Measurements from ENCODE around the gene KIAA1217. TPM values are rescaled to one million over a fixed set of nuclear protein-coding genes. Genes with fewer than 3 reads are reported as not detected.

KIAA1217 gene
- total and polyA plus RNA-seq, 9 of the 15 experiments (the other 6 are each of a cell fraction or from before 2014, with no cell fraction given), result 0.04 TPM; not detected in 8

- TF ChIP-seq CREB5 (CRISPR knock-in tag; IDR thresholded peaks at IDR 0.05), result no peak
- no peak for TF ChIP-seq CHAMP1 (IDR thresholded peaks at IDR 0.05)
Measured at GRCh38 chr10:24382596-24382978, 173.6 kb downstream of the KIAA1217 start (continued).

GRCh38 chr10:24382979-24383663 lies 174.2 kb downstream of the KIAA1217 start:
- DNase-seq (ENCODE audit: extremely low read depth in 1 of 4, low spot score in 3 of 4), result no peak
- peak; percentile 35 for ATAC-seq
- TF ChIP-seq ZNF77 (CRISPR knock-in tag; IDR thresholded peaks at IDR 0.05) (no peak), GABPA (tag; conservative IDR thresholded peaks at IDR 0.05; ENCODE audit: low read depth) (no peak), RFX5 (IDR thresholded peaks at IDR 0.05; ENCODE audit: low read depth, low read length) (no peak), ZC3H8 (IDR thresholded peaks at IDR 0.05) (no peak), KAT7 (CRISPR knock-in tag; IDR thresholded peaks at IDR 0.05; ENCODE audit: borderline replicate concordance) (no peak), BRD4 (IDR thresholded peaks at IDR 0.05) (no peak), TAF1 (IDR thresholded peaks at IDR 0.05; ENCODE audit: control insufficient read depth, extremely low read depth, insufficient read depth, low read length, severe bottlenecking) (no peak)
- Histone ChIP-seq H2AFZ (ENCODE audit: low read depth, low read length) (no peak overlapping the region), H4K20me1 (replicated peaks; ENCODE audit: control insufficient read depth, insufficient read depth, low read length) (no peaks in the 10 kb centered on the region), H3K36me3 (ENCODE audit: control insufficient read depth, insufficient read depth, low read length) (no peaks in the 10 kb centered on the region), H3K4me1 (replicated peaks in 1 of 2; ENCODE audit: control insufficient read depth in 2 of 2, insufficient read depth in 2 of 2, low read length in 2 of 2) (no peaks in the 10 kb centered on the region), H3K9me1 (ENCODE audit: control insufficient read depth, insufficient read depth, low read length) (no peaks in the 10 kb centered on the region), H3K9ac (ENCODE audit: insufficient read depth in 1 of 2, low read depth in 2 of 2, low read length in 2 of 2) (no peak overlapping the region), H3K4me2 (ENCODE audit: insufficient read depth, low read length) (no peak overlapping the region), H3K27me3 (ENCODE audit: control insufficient read depth in 2 of 2, insufficient read depth in 2 of 2, low read length in 2 of 2) (peaks cover 0 to 6% of the 10 kb centered on the region in 2 experiments; a peak in 3 of 5 replicates), H3K9me3 (replicated peaks; ENCODE audit: control insufficient read depth, insufficient read depth, low read depth, low read length) (no peaks in the 10 kb centered on the region), H3K4me3 (no peak overlapping the region), H3K79me2 (ENCODE audit: control insufficient read depth, insufficient read depth, low read length) (no peaks in the 10 kb centered on the region), H3K27ac (ENCODE audit: extremely low read depth, low read depth, low read length) (no peak overlapping the region)
- intact Hi-C loops (cut with micrococcal nuclease) (loop anchor here (5.0 kb wide), 1 partner anchor 391 kb away; no protein-coding TSS in a partner anchor), in situ Hi-C loops (cut with MboI) (no loop called here)
- POLR2A ChIA-PET, result interaction anchor here (0.8 kb wide), 1 partner anchor 165 kb away, joined by 4 read pairs; no protein-coding TSS in a partner anchor
- FAIRE-seq, result no peak
- CTCF ChIA-PET (ENCODE audit: low intra/inter-chr PET ratio), result interaction anchor here (1.2 kb wide), 1 partner anchor 1224 kb away, joined by 3 read pairs; no protein-coding TSS in a partner anchor
- BruUV-seq (replicated peaks), result no TSS peak
- 4% methylated on average over 9 of the region's 12 CpGs for WGBS (ENCODE audit: insufficient coverage, low coverage, missing lambda C conversion rate)
